Erythroblast (primary cell): ENCODE results near the gene ZNF319.

ENCODE experiments used
- DNase-seq, 2 experiments: peaks; one replicate each; lab custom pipeline; 2025; lab: John Stamatoyannopoulos, UW
- GATA1 ChIP-seq: IDR thresholded peaks from 2 replicates; pipeline ENCODE4 v1.6.1; 2011; ENCODE audit warnings: low read depth, mild to moderate bottlenecking, control low read depth, low read length, moderate library complexity
- POLR2A ChIP-seq: IDR thresholded peaks from 2 replicates; pipeline ENCODE4 v1.6.1; 2011; ENCODE audit warnings: mild to moderate bottlenecking, low read length

ZNF319 gene

GRCh38 chr16:57947261-57947660 lies 53.2 kb downstream of the ZNF319 start:
- DNase-seq, result no peak
- TF ChIP-seq POLR2A (no peak), GATA1 (no peak)

- TF ChIP-seq GATA1 (no peak), POLR2A (no peak)
- DNase-seq, result no peak
Measured at GRCh38 chr16:57946181-57946801, 54.2 kb downstream of the ZNF319 start.

- TF ChIP-seq POLR2A, result no peak
- TF ChIP-seq GATA1, result no peak
- DNase-seq, result no peak
Measured at GRCh38 chr16:57945740-57946138, 54.7 kb downstream of the ZNF319 start.

GRCh38 chr16:57944970-57945739 lies 55.3 kb downstream of the ZNF319 start:
- no peak for TF ChIP-seq POLR2A
- no peak for TF ChIP-seq GATA1
- no peak for DNase-seq
